Activated CD4-positive, alpha-beta T cell treated with anti-CD3 and anti-CD28 coated beads for 1 hour (primary cell): ENCODE results near the gene HDLBP.

Experiments
- DNase-seq: peaks from one replicate; pipeline ENCODE4 v3.0.0-alpha.2; 2020

HDLBP gene

GRCh38 chr2:241315093-241315878, at the start of gene HDLBP:
TSS of gene HDLBP (minus strand) at chr2:241315672. CDS start at chr2:241266869, 48,803 bp downstream.
- peak; percentile 100 for DNase-seq

GRCh38 chr2:241364781-241365180, 49.3 kb upstream of the HDLBP start:
- no peak for DNase-seq

- DNase-seq = no peak
Measured at GRCh38 chr2:241363426-241363825, 48.0 kb upstream of the HDLBP start.

- DNase-seq = no peak
Measured at GRCh38 chr2:241359481-241360045, 44.1 kb upstream of the HDLBP start.

- DNase-seq = no peak
Measured at GRCh38 chr2:241358470-241358869, 43.0 kb upstream of the HDLBP start.

- no peak for DNase-seq
Measured at GRCh38 chr2:241357531-241357930, 42.1 kb upstream of the HDLBP start.

- DNase-seq = no peak
Measured at GRCh38 chr2:241356871-241357260, 41.4 kb upstream of the HDLBP start.

GRCh38 chr2:241355983-241356870, 40.8 kb upstream of the HDLBP start, which contains the start of gene FARP2:
TSS of gene FARP2 (plus strand) at chr2:241356285. CDS start at chr2:241373108, 16,823 bp downstream.
- DNase-seq = peak; percentile 97

- DNase-seq = peak; percentile 68
Measured at GRCh38 chr2:241354668-241355658, 39.5 kb upstream of the HDLBP start.

GRCh38 chr2:241352227-241352626, 36.8 kb upstream of the HDLBP start:
- DNase-seq = no peak

- no peak for DNase-seq
Measured at GRCh38 chr2:241351640-241352031, 36.2 kb upstream of the HDLBP start.

GRCh38 chr2:241350878-241351639, 35.6 kb upstream of the HDLBP start:
- DNase-seq = no peak

GRCh38 chr2:241350530-241350877, 35.0 kb upstream of the HDLBP start:
- no peak for DNase-seq

GRCh38 chr2:241349941-241350340, 34.5 kb upstream of the HDLBP start:
- no peak for DNase-seq

GRCh38 chr2:241344925-241345651, 29.6 kb upstream of the HDLBP start:
- no peak for DNase-seq

GRCh38 chr2:241340631-241341163, 25.2 kb upstream of the HDLBP start:
- no peak for DNase-seq

GRCh38 chr2:241339839-241340630, 24.6 kb upstream of the HDLBP start:
- no peak for DNase-seq

- no peak for DNase-seq
Measured at GRCh38 chr2:241334813-241335212, 19.3 kb upstream of the HDLBP start.

GRCh38 chr2:241330616-241330981, 15.1 kb upstream of the HDLBP start:
- no peak for DNase-seq
